ENCODE data around the gene KCNMB2.

KCNMB2 gene

GRCh38 chr3:178583963-178584575, 47.8 kb downstream of the KCNMB2 start:
- DNase-seq, result no peak

GRCh38 chr3:178584722-178585380, 48.6 kb downstream of the KCNMB2 start:
- DNase-seq, result no peak

- DNase-seq, result no peak
Measured at GRCh38 chr3:178585454-178585853, 49.2 kb downstream of the KCNMB2 start.

GRCh38 chr3:178586076-178586475, 49.8 kb downstream of the KCNMB2 start:
- no peak for DNase-seq

- no peak for DNase-seq
Measured at GRCh38 chr3:178588628-178589027, 52.4 kb downstream of the KCNMB2 start.

GRCh38 chr3:178593786-178594185, 57.5 kb downstream of the KCNMB2 start:
- no peak for DNase-seq

- DNase-seq, result no peak
Measured at GRCh38 chr3:178597371-178597770, 61.1 kb downstream of the KCNMB2 start.

- no peak for DNase-seq
Measured at GRCh38 chr3:178602856-178603255, 66.6 kb downstream of the KCNMB2 start.

- no peak for DNase-seq
Measured at GRCh38 chr3:178603735-178604134, 67.5 kb downstream of the KCNMB2 start.

- DNase-seq, result no peak
Measured at GRCh38 chr3:178618197-178618596, 82.0 kb downstream of the KCNMB2 start.

GRCh38 chr3:178618896-178619295, 82.7 kb downstream of the KCNMB2 start:
- no peak for DNase-seq

- DNase-seq, result no peak
Measured at GRCh38 chr3:178623666-178624255, 87.5 kb downstream of the KCNMB2 start.

GRCh38 chr3:178624276-178624675, 88.0 kb downstream of the KCNMB2 start:
- no peak for DNase-seq

- DNase-seq, result no peak
Measured at GRCh38 chr3:178625053-178625600, 88.9 kb downstream of the KCNMB2 start.

- DNase-seq, result no peak
Measured at GRCh38 chr3:178628037-178628436, 91.8 kb downstream of the KCNMB2 start.

GRCh38 chr3:178629430-178630178, 93.4 kb downstream of the KCNMB2 start:
- DNase-seq, result no peak

GRCh38 chr3:178631950-178632349, 95.7 kb downstream of the KCNMB2 start:
- DNase-seq, result no peak

GRCh38 chr3:178634975-178635374, 98.7 kb downstream of the KCNMB2 start:
- DNase-seq, result no peak

- DNase-seq, result no peak
Measured at GRCh38 chr3:178637802-178638201, 101.6 kb downstream of the KCNMB2 start.

GRCh38 chr3:178645503-178645902, 109.3 kb downstream of the KCNMB2 start:
- no peak for DNase-seq

GRCh38 chr3:178646186-178646862, 110.1 kb downstream of the KCNMB2 start:
- no peak for DNase-seq

- no peak for DNase-seq
Measured at GRCh38 chr3:178655488-178655887, 119.3 kb downstream of the KCNMB2 start.
